ENCODE data around the gene VAMP1.

Gene VAMP1

DNA sequence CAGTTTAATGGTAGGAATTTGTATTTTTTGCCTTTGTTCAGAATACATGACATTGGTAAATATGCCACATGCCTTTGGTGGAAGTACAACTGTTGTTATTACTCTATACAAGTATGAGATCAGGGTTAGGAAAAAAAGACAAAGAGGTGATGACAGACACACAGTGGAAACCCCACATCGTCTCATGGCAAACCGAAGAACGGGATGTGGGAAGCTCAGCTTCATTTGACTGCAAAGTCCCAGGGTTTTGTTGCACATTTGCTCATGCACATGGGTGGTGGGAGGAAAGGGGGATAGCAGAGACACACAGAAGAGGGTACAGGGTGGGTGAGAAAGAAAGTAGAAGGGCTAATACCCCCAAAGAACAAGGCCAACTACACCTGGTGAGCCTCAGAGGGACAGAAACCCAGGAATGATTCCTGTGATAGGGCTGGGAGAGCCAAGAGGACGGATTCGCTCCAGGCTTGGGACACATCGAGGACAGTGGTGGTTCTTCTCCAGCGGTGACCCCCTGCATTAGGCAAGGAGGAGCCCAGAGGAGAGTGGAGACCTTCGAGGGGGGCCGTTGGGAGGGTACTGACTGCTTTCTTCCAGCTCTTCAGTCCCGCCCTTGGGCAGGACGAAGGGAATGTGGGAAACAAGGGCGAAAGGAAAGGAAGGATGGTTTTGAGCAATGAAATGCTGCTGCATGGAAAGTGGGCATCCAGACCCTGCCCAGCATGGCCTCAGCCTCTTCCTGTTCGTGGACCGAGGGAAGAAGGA lies 8.1 kb downstream of the VAMP1 start:
- no peaks in the 10 kb centered on the region for H3K9me3 ChIP-seq (ENCODE audit: control insufficient read depth, insufficient read depth, low read length)
- H3K27me3 ChIP-seq (ENCODE audit: control insufficient read depth, insufficient read depth, low read length) = no peaks in the 10 kb centered on the region
- no CpG with 5 or more reads among the region's 14 CpGs for WGBS (ENCODE audit: insufficient coverage, insufficient read length)
- DNase-seq (ENCODE audit: low read depth, low spot score) = no peak
- H3K4me1 ChIP-seq (ENCODE audit: control insufficient read depth, insufficient read depth, low read length) = no peaks in the 10 kb centered on the region
- no peak overlapping the region for H3K27ac ChIP-seq (ENCODE audit: low read length)
- no peak overlapping the region for H3K4me3 ChIP-seq (ENCODE audit: low read length)
- peaks cover 21% of the 10 kb centered on the region for H3K36me3 ChIP-seq (ENCODE audit: control insufficient read depth, insufficient read depth, low read length)

GRCh38 chr12:6461401-6462233 lies 8.9 kb downstream of the VAMP1 start:
- WGBS (ENCODE audit: insufficient coverage, insufficient read length) = no CpG with 5 or more reads among the region's 15 CpGs
- Histone ChIP-seq H3K27ac (ENCODE audit: low read length) (no peak overlapping the region), H3K9me3 (ENCODE audit: control insufficient read depth, insufficient read depth, low read length) (no peaks in the 10 kb centered on the region), H3K27me3 (ENCODE audit: control insufficient read depth, insufficient read depth, low read length) (no peaks in the 10 kb centered on the region), H3K4me1 (ENCODE audit: control insufficient read depth, insufficient read depth, low read length) (no peaks in the 10 kb centered on the region), H3K4me3 (ENCODE audit: low read length) (no peak overlapping the region), H3K36me3 (ENCODE audit: control insufficient read depth, insufficient read depth, low read length) (peaks cover 21% of the 10 kb centered on the region)
- DNase-seq (ENCODE audit: low read depth, low spot score) = no peak

DNA sequence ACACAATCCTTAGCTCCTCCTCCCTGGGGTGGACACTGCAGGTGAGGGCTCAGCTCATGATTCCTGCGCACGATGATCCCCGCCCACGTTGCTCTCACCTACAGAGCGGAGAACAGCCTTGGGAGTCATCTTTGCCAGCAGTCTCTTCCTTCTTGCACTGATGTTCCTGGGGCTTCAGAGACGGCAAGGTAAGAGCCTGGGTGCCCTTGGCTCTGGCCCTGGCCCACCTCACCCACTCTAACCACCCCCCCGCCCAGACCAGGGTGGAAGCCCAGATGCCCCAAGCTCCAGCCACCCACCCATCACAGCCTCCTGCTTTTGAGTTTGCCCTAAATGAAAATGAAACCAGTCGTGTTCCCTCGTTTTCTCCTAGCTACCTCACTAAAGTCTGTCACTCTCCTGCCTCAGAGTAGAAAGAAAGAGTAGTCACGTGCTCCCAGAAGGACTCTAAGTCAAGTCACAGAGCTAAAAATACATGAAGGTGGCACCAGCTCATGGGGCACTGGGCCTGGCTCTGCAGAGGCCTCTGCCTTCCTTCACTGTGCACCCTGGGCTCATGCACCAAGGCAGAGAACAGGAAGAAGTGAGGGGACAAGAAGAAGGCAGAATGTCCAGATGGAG lies 9.6 kb downstream of the VAMP1 start:
- no peak overlapping the region for H3K4me3 ChIP-seq (ENCODE audit: low read length)
- no peaks in the 10 kb centered on the region for H3K4me1 ChIP-seq (ENCODE audit: control insufficient read depth, insufficient read depth, low read length)
- H3K27me3 ChIP-seq (ENCODE audit: control insufficient read depth, insufficient read depth, low read length) = no peaks in the 10 kb centered on the region
- H3K9me3 ChIP-seq (ENCODE audit: control insufficient read depth, insufficient read depth, low read length) = no peaks in the 10 kb centered on the region
- H3K27ac ChIP-seq (ENCODE audit: low read length) = no peak overlapping the region
- H3K36me3 ChIP-seq (ENCODE audit: control insufficient read depth, insufficient read depth, low read length) = peaks cover 21% of the 10 kb centered on the region
- no peak for DNase-seq (ENCODE audit: low read depth, low spot score)
- WGBS (ENCODE audit: insufficient coverage, insufficient read length) = no CpG with 5 or more reads among the region's 10 CpGs

GRCh38 chr12:6459004-6459337 lies 11.5 kb downstream of the VAMP1 start:
- no peaks in the 10 kb centered on the region for H3K9me3 ChIP-seq (ENCODE audit: control insufficient read depth, insufficient read depth, low read length)
- no peak for DNase-seq (ENCODE audit: low read depth, low spot score)
- H3K27me3 ChIP-seq (ENCODE audit: control insufficient read depth, insufficient read depth, low read length) = no peaks in the 10 kb centered on the region
- H3K27ac ChIP-seq (ENCODE audit: low read length) = no peak overlapping the region
- WGBS (ENCODE audit: insufficient coverage, insufficient read length) = no CpG with 5 or more reads among the region's 2 CpGs
- peaks cover 14% of the 10 kb centered on the region for H3K36me3 ChIP-seq (ENCODE audit: control insufficient read depth, insufficient read depth, low read length)
- H3K4me3 ChIP-seq (ENCODE audit: low read length) = no peak overlapping the region
- H3K4me1 ChIP-seq (ENCODE audit: control insufficient read depth, insufficient read depth, low read length) = no peaks in the 10 kb centered on the region

DNA sequence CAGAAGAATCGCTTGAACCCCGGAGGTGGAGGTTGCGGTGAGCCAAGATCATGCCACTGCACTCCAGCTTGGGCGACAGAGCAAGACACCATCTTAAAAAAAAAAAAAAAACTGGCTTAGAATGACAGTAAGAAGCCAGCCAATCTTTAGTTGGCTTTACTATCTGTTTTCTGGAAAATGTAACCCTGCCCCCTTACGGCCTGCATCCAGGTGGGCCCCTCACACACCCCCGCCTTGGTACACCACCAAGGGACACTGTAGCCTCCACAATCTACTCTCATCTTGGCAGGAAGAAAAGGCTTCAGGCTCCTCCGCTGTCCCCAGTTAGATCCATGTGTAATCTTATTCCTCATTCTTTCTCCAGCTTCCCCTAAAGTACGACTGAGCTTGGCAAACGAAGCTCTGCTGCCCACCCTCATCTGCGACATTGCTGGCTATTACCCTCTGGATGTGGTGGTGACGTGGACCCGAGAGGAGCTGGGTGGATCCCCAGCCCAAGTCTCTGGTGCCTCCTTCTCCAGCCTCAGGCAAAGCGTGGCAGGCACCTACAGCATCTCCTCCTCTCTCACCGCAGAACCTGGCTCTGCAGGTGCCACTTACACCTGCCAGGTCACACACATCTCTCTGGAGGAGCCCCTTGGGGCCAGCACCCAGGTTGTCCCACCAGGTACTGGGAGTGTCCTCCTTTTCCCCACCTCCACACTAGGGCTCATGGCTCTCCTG lies 12.0 kb downstream of the VAMP1 start:
- H3K27me3 ChIP-seq (ENCODE audit: control insufficient read depth, insufficient read depth, low read length) = no peaks in the 10 kb centered on the region
- no peaks in the 10 kb centered on the region for H3K9me3 ChIP-seq (ENCODE audit: control insufficient read depth, insufficient read depth, low read length)
- WGBS (ENCODE audit: insufficient coverage, insufficient read length) = no CpG with 5 or more reads among the region's 14 CpGs
- H3K4me3 ChIP-seq (ENCODE audit: low read length) = no peak overlapping the region
- DNase-seq (ENCODE audit: low read depth, low spot score) = no peak
- H3K4me1 ChIP-seq (ENCODE audit: control insufficient read depth, insufficient read depth, low read length) = no peaks in the 10 kb centered on the region
- no peak overlapping the region for H3K27ac ChIP-seq (ENCODE audit: low read length)
- peaks cover 14% of the 10 kb centered on the region for H3K36me3 ChIP-seq (ENCODE audit: control insufficient read depth, insufficient read depth, low read length)

GRCh38 chr12:6457220-6457945 lies 13.1 kb downstream of the VAMP1 start:
- H3K27me3 ChIP-seq (ENCODE audit: control insufficient read depth, insufficient read depth, low read length) = no peaks in the 10 kb centered on the region
- H3K9me3 ChIP-seq (ENCODE audit: control insufficient read depth, insufficient read depth, low read length) = no peaks in the 10 kb centered on the region
- no peak for DNase-seq (ENCODE audit: low read depth, low spot score)
- peaks cover 6% of the 10 kb centered on the region for H3K4me1 ChIP-seq (ENCODE audit: control insufficient read depth, insufficient read depth, low read length)
- H3K4me3 ChIP-seq (ENCODE audit: low read length) = no peak overlapping the region
- no peak overlapping the region for H3K27ac ChIP-seq (ENCODE audit: low read length)
- WGBS (ENCODE audit: insufficient coverage, insufficient read length) = no CpG with 5 or more reads among the region's 12 CpGs
- peaks cover 11% of the 10 kb centered on the region for H3K36me3 ChIP-seq (ENCODE audit: control insufficient read depth, insufficient read depth, low read length)

DNA sequence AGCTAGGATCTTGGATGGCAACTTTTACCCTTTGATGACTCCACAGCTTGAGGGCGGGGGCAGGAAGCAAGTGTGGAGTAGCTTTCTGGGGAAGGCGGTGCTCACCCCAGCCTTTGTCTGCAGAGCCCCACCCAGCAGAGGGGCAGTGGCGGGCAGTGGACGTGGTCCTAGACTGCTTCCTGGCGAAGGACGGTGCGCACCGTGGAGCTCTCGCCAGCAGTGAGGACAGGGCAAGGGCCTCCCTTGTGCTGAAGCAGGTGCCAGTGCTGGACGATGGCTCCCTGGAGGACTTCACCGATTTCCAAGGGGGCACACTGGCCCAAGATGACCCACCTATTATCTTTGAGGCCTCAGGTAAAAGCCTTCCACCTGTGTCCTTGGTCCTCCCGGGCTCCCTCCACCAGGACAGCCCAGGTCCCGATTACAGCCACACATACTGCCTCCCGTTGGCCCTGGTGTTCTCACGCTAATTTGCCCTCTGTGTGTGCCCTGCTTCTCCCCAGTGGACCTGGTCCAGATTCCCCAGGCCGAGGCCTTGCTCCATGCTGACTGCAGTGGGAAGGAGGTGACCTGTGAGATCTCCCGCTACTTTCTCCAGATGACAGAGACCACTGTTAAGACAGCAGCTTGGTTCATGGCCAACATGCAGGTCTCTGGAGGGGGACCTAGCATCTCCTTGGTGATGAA lies 17.4 kb downstream of the VAMP1 start:
- WGBS (ENCODE audit: insufficient coverage, insufficient read length) = no CpG with 5 or more reads among the region's 17 CpGs
- Histone ChIP-seq H3K4me3 (ENCODE audit: low read length) (no peak overlapping the region), H3K36me3 (ENCODE audit: control insufficient read depth, insufficient read depth, low read length) (no peaks in the 10 kb centered on the region; the same call in 1 of the 2 replicates), H3K9me3 (ENCODE audit: control insufficient read depth, insufficient read depth, low read length) (no peaks in the 10 kb centered on the region), H3K4me1 (ENCODE audit: control insufficient read depth, insufficient read depth, low read length) (peaks cover 17% of the 10 kb centered on the region), H3K27me3 (ENCODE audit: control insufficient read depth, insufficient read depth, low read length) (no peaks in the 10 kb centered on the region), H3K27ac (ENCODE audit: low read length) (no peak overlapping the region)
- DNase-seq (ENCODE audit: low read depth, low spot score) = no peak

- Histone ChIP-seq H3K27me3 (ENCODE audit: control insufficient read depth, insufficient read depth, low read length) (no peaks in the 10 kb centered on the region), H3K36me3 (ENCODE audit: control insufficient read depth, insufficient read depth, low read length) (no peaks in the 10 kb centered on the region; the same call in 1 of the 2 replicates), H3K27ac (ENCODE audit: low read length) (no peak overlapping the region), H3K4me1 (ENCODE audit: control insufficient read depth, insufficient read depth, low read length) (peaks cover 17% of the 10 kb centered on the region), H3K9me3 (ENCODE audit: control insufficient read depth, insufficient read depth, low read length) (no peaks in the 10 kb centered on the region), H3K4me3 (ENCODE audit: low read length) (no peak overlapping the region)
- WGBS (ENCODE audit: insufficient coverage, insufficient read length) = no CpG with 5 or more reads among the region's 9 CpGs
- no peak for DNase-seq (ENCODE audit: low read depth, low spot score)
Observed at GRCh38 chr12:6452245-6452943, 18.1 kb downstream of the VAMP1 start.

Measured in iPS DF 6.9 (cell line).